ENCODE measurements around the gene PPP6R1. TPM values are rescaled to one million over a fixed set of nuclear protein-coding genes. Genes with fewer than 3 reads are reported as not detected.
"Not testable (repeated sequence)": the region's sequence is repeated elsewhere in the genome, so short reads cannot be mapped to it uniquely, and the experiment has no call there.

Gene PPP6R1
- total and polyA plus RNA-seq, 5 experiments from 2014 or later, result 57.3 to 168 (median 131) TPM

GRCh38 chr19:55224679-55225414 lies 34.0 kb downstream of the PPP6R1 start:
- Mint-ChIP-seq H3K27ac (peak overlapping the region in 2 of 10 donors; percentile 62 to 87), H3K4me1 (peaks cover 0 to 12% (median 8%) of the 10 kb centered on the region in 4 donors), H3K36me3 (peaks cover 4 to 19% (median 8%) of the 10 kb centered on the region in 3 donors)
- H3K9me3 Mint-ChIP-seq, POLR2A ChIA-PET, H3K4me3 Mint-ChIP-seq, DNase-seq, ATAC-seq, H3K27me3 Mint-ChIP-seq: not testable (repeated sequence)

DNA sequence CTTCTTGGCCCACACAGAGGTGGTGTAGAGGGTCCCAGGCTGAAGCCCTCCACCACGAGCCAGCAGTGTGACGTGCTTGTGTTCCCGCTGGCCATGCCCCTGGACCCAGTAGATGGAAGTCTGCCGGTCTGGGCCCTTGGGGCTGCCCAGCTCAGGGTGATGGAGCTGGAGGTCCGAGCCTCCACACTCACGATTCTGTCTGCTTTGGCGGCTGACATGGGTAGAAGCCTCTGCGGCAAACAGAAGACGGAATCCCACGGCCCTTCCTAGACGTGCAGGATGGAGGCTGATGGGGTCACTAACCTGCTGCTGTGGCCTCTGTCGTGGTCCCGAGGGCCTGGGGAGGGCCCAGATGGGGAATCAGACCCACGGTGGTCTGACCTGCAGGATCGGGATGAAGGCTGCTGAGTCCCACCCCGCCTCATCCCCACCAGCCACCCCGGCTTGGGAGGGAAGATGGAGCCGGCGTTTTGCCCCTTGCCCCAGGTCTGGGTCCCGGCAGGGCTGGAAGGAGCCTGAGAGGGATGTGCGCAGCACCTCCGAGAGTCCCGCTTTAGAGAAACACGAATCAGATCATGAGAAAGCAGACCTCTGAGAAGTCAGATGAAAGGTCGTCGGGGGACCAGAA lies 34.7 kb downstream of the PPP6R1 start:
- Mint-ChIP-seq H3K9me3 (peaks cover 0 to 9% (median 2%) of the 10 kb centered on the region in 9 donors), H3K27ac (no peak overlapping the region), H3K4me1 (peaks cover 0 to 12% (median 7%) of the 10 kb centered on the region in 4 donors), H3K36me3 (peaks cover 4 to 17% (median 8%) of the 10 kb centered on the region in 3 donors), H3K4me3 (no peak overlapping the region), H3K27me3 (no peaks in the 10 kb centered on the region)
- POLR2A ChIA-PET, result no interaction called here
- DNase-seq (no peak), ATAC-seq (no peak)

- peaks cover 0 to 10% (median 6%) of the 10 kb centered on the region in 4 donors for H3K4me1 Mint-ChIP-seq
- DNase-seq (no peak), ATAC-seq (no peak)
- peak overlapping the region in 5 of 10 donors; percentile 7 to 87 (median 66) for H3K27ac Mint-ChIP-seq
- peaks cover 0 to 9% (median 2%) of the 10 kb centered on the region in 9 donors for H3K9me3 Mint-ChIP-seq
- H3K36me3 Mint-ChIP-seq, result peaks cover 4 to 17% (median 8%) of the 10 kb centered on the region in 3 donors
- H3K27me3 Mint-ChIP-seq, result no peaks in the 10 kb centered on the region
- POLR2A ChIA-PET, result no interaction called here
- H3K4me3 Mint-ChIP-seq, result peak overlapping the region in 1 of 10 donors; percentile 20
Observed at GRCh38 chr19:55223291-55224037, 35.4 kb downstream of the PPP6R1 start.

DNA sequence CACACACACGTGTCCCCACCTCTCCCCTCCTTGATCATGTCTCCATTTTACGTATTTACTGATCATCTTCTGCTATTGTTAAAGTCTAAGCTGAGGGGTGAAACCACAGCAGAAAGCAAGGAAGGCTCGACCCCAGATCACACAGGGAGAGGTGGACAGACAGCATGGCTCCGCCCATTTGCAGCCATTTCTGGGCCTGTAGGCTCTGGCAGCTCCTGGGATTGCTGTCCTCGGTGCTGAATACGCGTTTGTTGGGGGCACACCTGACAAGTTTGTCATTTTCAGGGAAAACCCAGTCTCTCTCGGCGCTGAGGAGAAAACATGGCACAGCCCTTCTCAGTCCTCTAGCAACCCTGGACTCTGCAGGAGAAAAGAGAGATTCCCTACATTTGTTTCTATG lies 38.3 kb downstream of the PPP6R1 start:
- Mint-ChIP-seq H3K4me3 (no peak overlapping the region), H3K36me3 (peaks cover 4 to 6% (median 5%) of the 10 kb centered on the region in 3 donors), H3K27ac (no peak overlapping the region), H3K9me3 (peaks cover 0 to 14% (median 4%) of the 10 kb centered on the region in 9 donors), H3K4me1 (peaks cover 12 to 20% (median 15%) of the 10 kb centered on the region in 4 donors), H3K27me3 (peaks cover 0 to 4% (median 3%) of the 10 kb centered on the region in 5 donors)
- POLR2A ChIA-PET, result no interaction called here
- DNase-seq, result no peak
- no peak for ATAC-seq

DNA sequence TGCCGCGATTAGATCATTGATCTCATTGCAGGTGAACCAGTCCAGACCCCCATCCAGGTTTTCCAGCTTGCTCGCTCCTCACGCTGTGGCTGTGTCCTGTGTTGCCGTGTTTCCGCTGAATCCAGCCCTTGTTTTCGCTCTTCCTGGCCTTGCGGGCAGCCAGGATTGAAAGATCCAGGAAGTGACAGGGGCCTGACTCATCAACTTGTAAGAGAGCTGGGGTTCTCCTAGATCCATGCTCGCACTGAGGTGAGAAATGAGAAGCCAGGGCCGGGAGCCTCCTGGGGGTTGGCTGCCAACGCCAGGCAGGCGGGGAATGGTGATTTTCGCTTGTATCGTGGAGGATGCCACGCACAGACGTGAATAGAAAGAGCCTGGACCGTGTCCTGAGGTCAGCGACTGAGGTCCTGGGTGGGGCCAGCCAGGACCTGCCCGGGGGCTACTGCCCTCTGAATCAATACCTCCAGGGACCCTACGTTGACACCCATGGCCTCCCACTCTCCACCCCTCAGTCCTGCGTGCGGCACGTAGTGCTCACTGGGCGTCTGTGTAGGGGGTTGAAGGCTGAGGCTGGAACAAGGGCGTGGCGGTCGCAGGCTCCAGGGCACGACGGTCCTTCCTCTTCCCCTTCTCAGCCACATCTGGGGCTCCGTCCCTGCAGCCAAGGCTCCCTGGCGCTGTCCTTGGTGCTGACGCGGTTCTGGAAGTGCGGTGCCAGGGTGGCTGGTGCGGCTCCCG lies 42.2 kb downstream of the PPP6R1 start:
- ATAC-seq (peak; percentile 57 to 64), DNase-seq (peak in 7 of 10 donors; percentile 21 to 51 (median 37))
- H3K36me3 Mint-ChIP-seq, result peaks cover 3 to 10% (median 9%) of the 10 kb centered on the region in 3 donors
- POLR2A ChIA-PET, result interaction anchor here (0.9 kb wide), 1 partner anchor 191 kb away, joined by 3 read pairs; the partner anchor contains the start of gene UBE2S
- H3K4me3 Mint-ChIP-seq, result peak overlapping the region in 7 of 10 donors; percentile 2 to 56 (median 32)
- H3K27ac Mint-ChIP-seq, result peak overlapping the region in 6 of 10 donors; percentile 12 to 72 (median 28)
- peaks cover 0 to 19% (median 8%) of the 10 kb centered on the region in 9 donors for H3K9me3 Mint-ChIP-seq
- H3K4me1 Mint-ChIP-seq, result peaks cover 12 to 18% (median 14%) of the 10 kb centered on the region in 4 donors
- peaks cover 10 to 22% (median 12%) of the 10 kb centered on the region in 5 donors for H3K27me3 Mint-ChIP-seq

- ATAC-seq (no peak), DNase-seq (no peak)
- Mint-ChIP-seq H3K27ac (no peak overlapping the region), H3K9me3 (peaks cover 0 to 17% (median 7%) of the 10 kb centered on the region in 9 donors), H3K36me3 (peaks cover 0 to 5% (median 4%) of the 10 kb centered on the region in 3 donors), H3K27me3 (peaks cover 16 to 38% (median 23%) of the 10 kb centered on the region in 5 donors), H3K4me1 (peaks cover 12 to 18% (median 14%) of the 10 kb centered on the region in 4 donors), H3K4me3 (no peak overlapping the region)
- POLR2A ChIA-PET, result no interaction called here
Observed at GRCh38 chr19:55213547-55213946, 45.3 kb downstream of the PPP6R1 start.

DNA sequence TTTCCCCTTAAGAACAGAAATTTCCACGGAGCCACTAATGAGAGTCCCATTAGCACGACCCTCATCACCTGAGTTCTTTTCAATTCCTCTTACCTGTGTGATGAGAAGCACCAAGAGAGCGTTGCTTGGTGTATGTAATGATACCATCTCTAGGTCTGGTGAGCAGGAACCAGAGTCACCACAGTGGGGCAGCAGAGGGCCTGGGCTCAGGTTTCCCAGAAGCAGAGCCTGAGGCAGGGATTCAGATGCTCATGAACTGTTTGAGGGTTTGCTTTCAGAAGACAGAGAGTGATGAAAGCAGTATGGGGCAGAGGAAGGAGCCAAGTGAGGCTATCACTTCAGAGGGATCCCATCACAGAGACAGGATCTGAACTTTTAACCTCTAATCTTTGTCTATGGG lies 46.4 kb downstream of the PPP6R1 start:
- H3K4me1 Mint-ChIP-seq, result peaks cover 12 to 18% (median 14%) of the 10 kb centered on the region in 4 donors
- DNase-seq (peak in 5 of 10 donors; percentile 9 to 25 (median 14)), ATAC-seq (no peak)
- POLR2A ChIA-PET, result no interaction called here
- peaks cover 0 to 5% (median 4%) of the 10 kb centered on the region in 3 donors for H3K36me3 Mint-ChIP-seq
- H3K4me3 Mint-ChIP-seq, result no peak overlapping the region
- H3K27ac Mint-ChIP-seq, result peak overlapping the region in 1 of 10 donors; percentile 29
- H3K27me3 Mint-ChIP-seq, result peaks cover 16 to 40% (median 23%) of the 10 kb centered on the region in 5 donors
- H3K9me3 Mint-ChIP-seq, result peaks cover 0 to 17% (median 7%) of the 10 kb centered on the region in 9 donors

DNA sequence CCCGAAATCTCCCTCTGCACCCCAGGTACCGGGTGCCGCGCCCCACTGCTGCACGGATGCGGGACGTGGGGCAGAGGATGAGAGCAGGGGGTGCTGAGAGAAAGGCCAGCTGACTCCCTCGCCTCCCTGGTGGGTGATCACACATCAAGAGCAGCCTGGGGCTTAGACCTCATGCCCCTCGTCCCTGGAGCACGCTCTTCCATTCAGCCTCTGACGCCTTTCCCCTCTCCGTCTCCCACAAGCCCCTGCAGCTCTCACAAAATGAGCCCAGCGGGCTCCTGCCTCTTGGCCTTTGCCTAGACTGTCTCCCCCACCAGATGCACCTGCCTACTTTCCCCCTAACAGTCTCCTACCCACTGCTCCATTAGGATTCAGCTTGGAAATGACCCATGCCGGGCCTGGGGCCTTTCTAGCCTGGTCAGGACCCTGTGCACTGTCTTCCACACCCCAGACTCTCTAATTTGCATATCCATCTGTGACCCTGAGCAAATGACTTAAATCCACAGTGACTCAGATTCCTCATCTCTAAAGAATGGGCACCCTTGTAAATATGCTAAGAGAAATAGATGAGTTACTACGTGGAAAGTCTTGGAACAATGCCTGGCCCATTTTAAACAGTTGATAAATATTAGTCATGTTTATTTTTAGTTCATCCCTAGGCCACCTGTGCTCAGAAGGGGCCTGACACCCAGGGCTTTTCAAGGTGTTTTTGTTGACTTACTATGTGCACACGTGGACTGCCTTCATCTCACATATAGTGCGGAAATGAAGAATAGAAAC lies 48.9 kb downstream of the PPP6R1 start:
- Mint-ChIP-seq H3K4me1 (peaks cover 0 to 5% (median 1%) of the 10 kb centered on the region in 4 donors), H3K4me3 (no peak overlapping the region), H3K36me3 (peaks cover 2 to 5% (median 4%) of the 10 kb centered on the region in 3 donors), H3K9me3 (peaks cover 0 to 12% (median 4%) of the 10 kb centered on the region in 9 donors), H3K27me3 (peaks cover 18 to 59% (median 32%) of the 10 kb centered on the region in 5 donors), H3K27ac (peak overlapping the region in 2 of 10 donors; percentile 59 to 85)
- POLR2A ChIA-PET, result interaction anchor here (0.6 kb wide), 2 partner anchors 34 to 42 kb away, joined by 3 to 5 read pairs; no protein-coding TSS in a partner anchor
- no peak for ATAC-seq
- DNase-seq, result no peak

DNA sequence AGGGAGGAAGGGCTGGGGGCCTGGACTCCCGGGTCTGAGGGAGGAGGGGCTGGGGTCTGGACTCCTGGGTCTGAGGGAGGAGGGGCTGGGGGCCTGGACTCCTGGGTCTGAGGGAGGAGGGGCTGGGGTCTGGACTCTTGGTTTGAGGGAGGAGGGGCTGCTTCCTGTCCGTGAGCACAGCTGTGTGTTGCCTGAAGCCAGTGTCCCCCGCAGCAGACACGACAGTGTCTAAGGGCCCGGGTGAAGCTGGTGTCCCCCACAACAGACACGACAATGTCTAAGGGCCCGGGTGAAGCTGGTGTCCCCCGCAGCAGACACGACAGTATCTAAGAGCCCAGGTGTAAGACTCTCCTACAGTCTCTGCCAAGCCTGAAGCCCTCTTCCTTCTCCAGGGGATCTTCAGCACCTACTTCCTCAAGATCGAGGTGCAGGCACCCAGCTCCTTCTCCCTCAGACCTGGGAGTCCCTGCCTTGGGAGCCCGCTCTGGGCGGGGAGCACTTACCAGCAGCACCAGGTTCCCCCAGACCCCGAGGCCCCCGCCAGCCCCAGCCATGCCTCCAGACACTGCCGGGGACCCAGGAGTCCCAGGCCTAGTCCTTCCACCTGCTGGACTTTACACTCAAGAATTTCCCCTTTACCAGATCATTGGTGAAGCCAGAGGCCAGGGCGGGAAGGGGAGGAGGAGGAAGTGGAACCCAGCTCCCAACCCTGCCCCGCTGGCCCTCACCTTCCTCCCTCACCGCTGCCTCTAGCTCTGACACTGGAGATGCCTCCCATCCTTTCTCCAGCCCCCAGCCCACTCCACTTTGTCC lies 49.7 kb downstream of the PPP6R1 start, which contains the start of gene PTPRH:
Gene PTPRH, minus strand, starts transcription at position 622 of the 813 bp plus-strand sequence. Its CDS starts 68 bp downstream, at position 554.
- POLR2A ChIA-PET, result interaction anchor here (0.6 kb wide), 2 partner anchors 34 to 237 kb away, joined by 3 read pairs; no protein-coding TSS in a partner anchor
- peaks cover 0 to 10% (median 4%) of the 10 kb centered on the region in 9 donors for H3K9me3 Mint-ChIP-seq
- H3K4me3 Mint-ChIP-seq, result no peak within 1 kb of the TSS
- H3K36me3 Mint-ChIP-seq, result peaks cover 2 to 5% (median 4%) of the 10 kb centered on the region in 3 donors
- DNase-seq (no peak), ATAC-seq (no peak)
- H3K4me1 Mint-ChIP-seq, result peaks cover 0 to 5% (median 1%) of the 10 kb centered on the region in 4 donors
- H3K27me3 Mint-ChIP-seq, result peaks cover 20 to 63% (median 36%) of the 10 kb centered on the region in 5 donors
- H3K27ac Mint-ChIP-seq, result peak within 1 kb of the TSS in 2 of 10 donors; percentile 59 to 85

Measured in naive thymus-derived CD8-positive, alpha-beta T cell (primary cell).